ENCODE results near the gene OSBPL8. TPM values are rescaled to one million over a fixed set of nuclear protein-coding genes. Genes with fewer than 3 reads are reported as not detected.

Gene OSBPL8
- polyA plus RNA-seq, 1 experiment: 31.2 TPM

DNA sequence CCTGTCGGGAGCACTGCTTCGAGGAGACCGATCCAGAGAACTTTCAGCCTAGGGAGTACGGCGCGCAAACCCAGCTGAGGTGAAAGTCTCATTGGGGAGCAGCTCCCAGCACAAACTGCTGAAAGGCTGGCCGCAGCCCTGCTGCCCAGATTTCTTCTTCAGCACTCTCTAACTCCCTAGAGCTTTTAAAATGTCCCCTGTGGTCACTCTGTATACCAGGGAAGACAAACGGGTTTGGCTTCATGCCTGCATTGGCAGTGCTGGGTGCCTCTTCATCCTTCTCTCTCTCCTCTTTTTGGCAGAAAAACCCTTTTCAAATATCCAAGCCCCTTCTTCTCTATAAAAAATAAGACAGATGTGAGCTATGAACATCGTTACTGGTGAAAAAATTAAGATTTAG is 246.3 kb downstream of the OSBPL8 start:
- DNase-seq (ENCODE audit: low read depth): no peak
- ChIA-PET CTCF (no interaction called here), POLR2A (no interaction called here)
- Histone ChIP-seq H3K36me3 (ENCODE audit: control insufficient read depth, insufficient read depth, low read length) (no peaks in the 10 kb centered on the region), H3K4me3 (ENCODE audit: low read depth, low read length) (no peak overlapping the region), H3K27me3 (ENCODE audit: control insufficient read depth, insufficient read depth, low read length) (no peaks in the 10 kb centered on the region)
- TF ChIP-seq, protein P1, sequence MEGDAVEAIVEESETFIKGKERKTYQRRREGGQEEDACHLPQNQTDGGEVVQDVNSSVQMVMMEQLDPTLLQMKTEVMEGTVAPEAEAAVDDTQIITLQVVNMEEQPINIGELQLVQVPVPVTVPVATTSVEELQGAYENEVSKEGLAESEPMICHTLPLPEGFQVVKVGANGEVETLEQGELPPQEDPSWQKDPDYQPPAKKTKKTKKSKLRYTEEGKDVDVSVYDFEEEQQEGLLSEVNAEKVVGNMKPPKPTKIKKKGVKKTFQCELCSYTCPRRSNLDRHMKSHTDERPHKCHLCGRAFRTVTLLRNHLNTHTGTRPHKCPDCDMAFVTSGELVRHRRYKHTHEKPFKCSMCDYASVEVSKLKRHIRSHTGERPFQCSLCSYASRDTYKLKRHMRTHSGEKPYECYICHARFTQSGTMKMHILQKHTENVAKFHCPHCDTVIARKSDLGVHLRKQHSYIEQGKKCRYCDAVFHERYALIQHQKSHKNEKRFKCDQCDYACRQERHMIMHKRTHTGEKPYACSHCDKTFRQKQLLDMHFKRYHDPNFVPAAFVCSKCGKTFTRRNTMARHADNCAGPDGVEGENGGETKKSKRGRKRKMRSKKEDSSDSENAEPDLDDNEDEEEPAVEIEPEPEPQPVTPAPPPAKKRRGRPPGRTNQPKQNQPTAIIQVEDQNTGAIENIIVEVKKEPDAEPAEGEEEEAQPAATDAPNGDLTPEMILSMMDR (IDR thresholded peaks at IDR 0.05; ENCODE audit: insufficient read depth, low read depth, low read length): no peak

DNA sequence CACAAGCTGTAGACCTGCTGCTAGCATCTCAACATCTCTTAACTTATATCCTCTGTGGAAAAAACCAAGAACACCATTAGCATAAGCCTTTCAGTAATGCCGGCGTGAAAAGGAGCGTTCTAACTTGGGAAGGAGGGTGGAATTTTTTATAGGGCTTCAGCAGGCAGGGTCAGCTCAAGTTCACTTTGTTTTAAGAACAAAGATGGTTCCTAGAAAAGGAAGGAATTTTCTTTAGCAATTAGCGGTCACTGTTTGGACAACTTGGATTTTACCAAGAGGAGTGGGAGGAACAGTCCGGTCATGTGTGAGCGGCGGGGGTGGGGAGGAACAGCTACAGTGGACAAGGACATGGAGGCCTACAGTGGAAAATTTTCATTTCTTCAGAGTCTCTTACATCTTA is 247.3 kb downstream of the OSBPL8 start:
- TF ChIP-seq, protein P1 (IDR thresholded peaks at IDR 0.05; ENCODE audit: insufficient read depth, low read depth, low read length): no peak
- ChIA-PET CTCF (no interaction called here), POLR2A (interaction anchor here (0.7 kb wide), 2 partner anchors 42 to 51 kb away, joined by 3 to 6 read pairs; no protein-coding TSS in a partner anchor)
- Histone ChIP-seq H3K36me3 (ENCODE audit: control insufficient read depth, insufficient read depth, low read length) (no peaks in the 10 kb centered on the region), H3K4me3 (ENCODE audit: low read depth, low read length) (no peak overlapping the region), H3K27me3 (ENCODE audit: control insufficient read depth, insufficient read depth, low read length) (no peaks in the 10 kb centered on the region)
- no peak for DNase-seq (ENCODE audit: low read depth)

DNA sequence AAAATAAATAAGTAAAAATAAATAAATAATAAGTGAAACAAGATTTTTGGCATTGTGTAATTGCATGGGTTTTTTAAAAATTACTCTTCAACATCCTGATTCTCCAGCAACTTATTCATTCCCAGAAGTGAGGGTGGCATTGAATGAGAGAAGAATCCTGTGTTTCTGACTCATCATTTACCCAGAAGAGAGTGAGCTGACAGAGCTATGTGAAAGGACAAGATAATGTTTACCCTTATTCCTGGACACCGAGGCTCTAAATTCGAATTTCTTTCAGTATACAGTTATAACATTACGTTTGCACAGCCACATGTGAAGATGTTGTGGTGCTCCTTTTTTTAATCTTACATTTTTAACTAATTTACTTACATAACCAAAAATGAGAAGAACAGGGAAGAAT is 247.8 kb downstream of the OSBPL8 start:
- CTCF ChIA-PET: no interaction called here
- TF ChIP-seq, protein P1 (IDR thresholded peaks at IDR 0.05; ENCODE audit: insufficient read depth, low read depth, low read length): no peak
- Histone ChIP-seq H3K4me3 (ENCODE audit: low read depth, low read length) (no peak overlapping the region), H3K27me3 (ENCODE audit: control insufficient read depth, insufficient read depth, low read length) (no peaks in the 10 kb centered on the region), H3K36me3 (ENCODE audit: control insufficient read depth, insufficient read depth, low read length) (no peaks in the 10 kb centered on the region)
- POLR2A ChIA-PET: interaction anchor here (0.7 kb wide), 2 partner anchors 42 to 50 kb away, joined by 3 to 6 read pairs; no protein-coding TSS in a partner anchor
- DNase-seq (ENCODE audit: low read depth): peak; percentile 25

DNA sequence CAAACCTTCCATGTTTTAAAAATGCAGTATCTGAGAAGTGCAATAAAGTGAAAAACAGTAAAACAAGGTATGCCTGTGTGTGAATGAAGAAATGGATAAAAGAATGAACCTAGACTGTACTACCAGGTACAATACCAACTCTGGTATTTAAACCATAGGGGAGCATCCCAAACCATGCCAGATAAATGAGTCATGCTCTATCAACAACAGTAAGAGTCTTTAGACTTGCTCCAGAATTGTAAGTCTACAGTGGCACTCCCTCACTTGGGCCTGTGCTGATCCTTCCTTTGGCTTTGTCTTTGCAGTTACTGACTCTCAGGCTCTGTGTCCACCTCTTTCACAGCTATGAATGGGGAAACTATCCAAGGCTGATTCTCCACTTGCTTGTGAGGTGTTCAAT is 249.5 kb downstream of the OSBPL8 start:
- no peaks in the 10 kb centered on the region for H3K36me3 ChIP-seq (ENCODE audit: control insufficient read depth, insufficient read depth, low read length)
- no peak overlapping the region for H3K4me3 ChIP-seq (ENCODE audit: low read depth, low read length)
- TF ChIP-seq, protein P1 (IDR thresholded peaks at IDR 0.05; ENCODE audit: insufficient read depth, low read depth, low read length): no peak
- no peaks in the 10 kb centered on the region for H3K27me3 ChIP-seq (ENCODE audit: control insufficient read depth, insufficient read depth, low read length)
- ChIA-PET POLR2A (no interaction called here), CTCF (no interaction called here)
- DNase-seq (ENCODE audit: low read depth): no peak

DNA sequence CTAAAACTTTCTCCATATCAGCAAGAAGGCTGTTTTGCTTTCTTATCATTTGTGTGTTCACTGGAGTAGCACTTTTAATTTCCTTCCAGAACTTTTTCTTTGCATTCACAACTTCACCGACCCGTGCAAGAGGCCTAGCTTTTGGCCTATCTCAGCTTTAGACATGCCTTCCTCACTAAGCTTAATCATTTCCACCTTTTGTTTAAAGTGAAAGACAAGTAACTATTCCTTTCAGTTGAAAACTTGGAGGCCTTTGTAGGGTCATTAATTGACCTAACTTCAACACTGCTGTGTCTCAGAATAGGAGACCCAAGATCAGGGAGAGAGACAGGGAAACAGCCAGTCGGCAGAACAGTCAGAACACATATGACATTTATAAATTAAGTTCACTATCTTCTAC is 250.7 kb downstream of the OSBPL8 start:
- TF ChIP-seq, protein P1 (IDR thresholded peaks at IDR 0.05; ENCODE audit: insufficient read depth, low read depth, low read length): no peak
- no peaks in the 10 kb centered on the region for H3K27me3 ChIP-seq (ENCODE audit: control insufficient read depth, insufficient read depth, low read length)
- no peak for DNase-seq (ENCODE audit: low read depth)
- POLR2A ChIA-PET: no interaction called here
- CTCF ChIA-PET: interaction anchor here (0.7 kb wide), 1 partner anchor 178 kb away, joined by 3 read pairs; no protein-coding TSS in a partner anchor
- H3K36me3 ChIP-seq (ENCODE audit: control insufficient read depth, insufficient read depth, low read length): no peaks in the 10 kb centered on the region
- no peak overlapping the region for H3K4me3 ChIP-seq (ENCODE audit: low read depth, low read length)
